Sigmoid colon (tissue), 7 donors: ENCODE results near the gene PHF20. TPM values are rescaled to one million over a fixed set of nuclear protein-coding genes. Genes with fewer than 3 reads are reported as not detected.
A peak's percentile ranks its signal among the peaks of the same experiment; 100 is the strongest.

ENCODE experiments used
- DNase-seq: peaks from one replicate; pipeline ENCODE4 v3.0.0-alpha.2; 2019
- H3K27ac ChIP-seq, 4 donors: fragments of 200-600 bp; sonication (generic); one replicate each; pipeline ENCODE4 v1.5.1; 2016 to 2019; ENCODE audit warnings: mild to moderate bottlenecking in 1 of 4
- H3K27me3 ChIP-seq, 3 donors: fragments of 200-600 bp; sonication (generic); one replicate each; pipeline ENCODE4 v1.5.1; 2019; ENCODE audit warnings: mild to moderate bottlenecking in 1 of 3
- H3K36me3 ChIP-seq, 4 donors: fragments of 200-600 bp; sonication (generic); one replicate each; pipeline ENCODE4 v1.5.1; 2016 to 2019
- H3K4me1 ChIP-seq, 4 donors: fragments of 200-600 bp; sonication (generic); one replicate each; pipeline ENCODE4 v1.5.1; 2017 to 2019
- H3K4me3 ChIP-seq, 4 donors: fragments of 200-600 bp; sonication (generic); one replicate each; pipeline ENCODE4 v1.5.1; 2017 to 2019; ENCODE audit warnings: mild to moderate bottlenecking in 2 of 4, moderate library complexity in 1 of 4
- H3K9me3 ChIP-seq, 4 donors: fragments of 200-600 bp in 3 of 4; sonication (generic) in 3 of 4; one replicate each; pipeline versions ENCODE4 v1.5.1 to v1.6.1; 2013 to 2019
- CTCF ChIP-seq, 4 experiments: fragments of 450-650 bp in 3 of 4; fragments of 200-600 bp in 1 of 4; IDR thresholded peaks; one replicate each; pipeline ENCODE4 v1.5.1; 2016 to 2019; ENCODE audit warnings: antibody characterized with exemption in 4 of 4, mild to moderate bottlenecking in 3 of 4, moderate library complexity in 2 of 4
- EP300 ChIP-seq, 4 donors: sonication (generic); formaldehyde crosslinking; IDR thresholded peaks; one replicate each; pipeline ENCODE4 v1.6.1; 2017; ENCODE audit warnings: antibody characterized with exemption in 4 of 4
- POLR2A ChIP-seq, 2 donors: fragments of 450-650 bp; IDR thresholded peaks; one replicate each; pipeline ENCODE4 v1.6.1; 2016; ENCODE audit warnings: antibody characterized with exemption in 2 of 2, mild to moderate bottlenecking in 2 of 2, moderate library complexity in 2 of 2
- POLR2AphosphoS5 ChIP-seq, 4 donors: sonication (generic); formaldehyde crosslinking; IDR thresholded peaks; one replicate each; pipeline ENCODE4 v1.6.1; 2017; ENCODE audit warnings: antibody characterized with exemption in 4 of 4
- WGBS, 2 donors: extraction: QIAGEN DNeasy Blood & Tissue Kit; methylation state at CpG; one replicate each; pipeline ENCODE4 v1.1.7; 2013; 5-methylcytosine and 5-hydroxymethylcytosine counted together
- intact Hi-C: fragments of 100-400 bp; cut with DNase I; formaldehyde crosslinking; loops from one replicate; pipeline ENCODE4 v1.15.1; 2023
- polyA plus RNA-seq, 3 donors: library from polyadenylated mRNA; stranded (reverse); fragments of 200-250 nt; gene quantifications; one replicate each; pipeline ENCODE4 v1.2.3, GENCODE V29; 2013
- total RNA-seq, 4 donors: library from RNA; depleted of rRNA; stranded (reverse); fragments of >200 nt; gene quantifications; one replicate each; pipeline ENCODE4 v1.1.0, GENCODE V29; 2016
- donor health status: healthy with polysubstance abuse.
- donor health status: Bipolar disorder and iron deficiency.
- donor health status: healthy.

The PHF20 gene
- total and polyA plus RNA-seq, 7 donors = 10.8 to 49.7 (median 41.0) TPM

- no peak for TF ChIP-seq EP300 (IDR thresholded peaks at IDR 0.05)
- no peak for TF ChIP-seq POLR2A (IDR thresholded peaks at IDR 0.05)
- TF ChIP-seq POLR2AphosphoS5 (IDR thresholded peaks at IDR 0.05) = no peak
- TF ChIP-seq CTCF (IDR thresholded peaks at IDR 0.05) = no peak
- WGBS, 2 donors = 95 to 99% methylated on average over 2 of the region's 2 CpGs
These were observed 200.2 kb downstream of the PHF20 start for GRCh38 chr20:35971981-35972380.

GRCh38 chr20:35972462-35972861 is 200.6 kb downstream of the PHF20 start:
- H3K9me3 ChIP-seq = peaks cover 0 to 5% (median 0%) of the 10 kb centered on the region in 4 donors
- no peak for DNase-seq
- H3K27me3 ChIP-seq = no peaks in the 10 kb centered on the region
- H3K36me3 ChIP-seq = no peaks in the 10 kb centered on the region
- no peak for TF ChIP-seq POLR2A (IDR thresholded peaks at IDR 0.05)
- 78 to 86% methylated on average over 4 of the region's 4 CpGs for WGBS, 2 donors
- peaks cover 0 to 6% (median 0%) of the 10 kb centered on the region in 4 donors for H3K4me1 ChIP-seq
- intact Hi-C loops = no loop called here
- H3K27ac ChIP-seq = peak overlapping the region in 1 of 4 donors; percentile 38
- H3K4me3 ChIP-seq = no peak overlapping the region

More at GRCh38 chr20:35971981-35972380, 200.2 kb downstream of the PHF20 start:
- DNase-seq = no peak
- Histone ChIP-seq H3K4me3 (no peak overlapping the region), H3K27me3 (no peaks in the 10 kb centered on the region), H3K36me3 (no peaks in the 10 kb centered on the region), H3K4me1 (peaks cover 0 to 6% (median 0%) of the 10 kb centered on the region in 4 donors), H3K27ac (no peak overlapping the region), H3K9me3 (peaks cover 0 to 5% (median 0%) of the 10 kb centered on the region in 4 donors)
- intact Hi-C loops = no loop called here

- intact Hi-C loops = no loop called here
- Histone ChIP-seq H3K9me3 (peaks cover 0 to 5% (median 0%) of the 10 kb centered on the region in 4 donors), H3K4me3 (no peak overlapping the region), H3K27ac (no peak overlapping the region), H3K27me3 (no peaks in the 10 kb centered on the region), H3K36me3 (no peaks in the 10 kb centered on the region), H3K4me1 (peaks cover 0 to 6% (median 0%) of the 10 kb centered on the region in 4 donors)
- TF ChIP-seq EP300 (IDR thresholded peaks at IDR 0.05) = no peak
- no peak for TF ChIP-seq POLR2AphosphoS5 (IDR thresholded peaks at IDR 0.05)
- no peak for TF ChIP-seq POLR2A (IDR thresholded peaks at IDR 0.05)
- TF ChIP-seq CTCF (IDR thresholded peaks at IDR 0.05) = no peak
- DNase-seq = no peak
- WGBS, 2 donors = 82 to 84% methylated on average over 4 of the region's 4 CpGs
These were observed 202.4 kb downstream of the PHF20 start for GRCh38 chr20:35974256-35974655.

- no peaks in the 10 kb centered on the region for H3K27me3 ChIP-seq
- no peak overlapping the region for H3K4me3 ChIP-seq
- no peak for DNase-seq
- TF ChIP-seq POLR2AphosphoS5 (IDR thresholded peaks at IDR 0.05) (no peak), POLR2A (IDR thresholded peaks at IDR 0.05) (no peak), EP300 (IDR thresholded peaks at IDR 0.05) (no peak), CTCF (IDR thresholded peaks at IDR 0.05) (no peak)
- 69 to 78% methylated on average over 9 of the region's 9 CpGs for WGBS, 2 donors
- intact Hi-C loops = no loop called here
- H3K4me1 ChIP-seq = peaks cover 0 to 6% (median 0%) of the 10 kb centered on the region in 4 donors
- no peaks in the 10 kb centered on the region for H3K36me3 ChIP-seq
- H3K9me3 ChIP-seq = peaks cover 0 to 5% (median 0%) of the 10 kb centered on the region in 4 donors
- no peak overlapping the region for H3K27ac ChIP-seq
These were observed 204.0 kb downstream of the PHF20 start for GRCh38 chr20:35975576-35976373.

- 86% methylated on average over 9 of the region's 9 CpGs for WGBS, 2 donors
- no peak overlapping the region for H3K4me3 ChIP-seq
- DNase-seq = no peak
- H3K27ac ChIP-seq = no peak overlapping the region
- no peaks in the 10 kb centered on the region for H3K9me3 ChIP-seq
- TF ChIP-seq POLR2A (IDR thresholded peaks at IDR 0.05) (no peak), CTCF (IDR thresholded peaks at IDR 0.05) (no peak), POLR2AphosphoS5 (IDR thresholded peaks at IDR 0.05) (no peak), EP300 (IDR thresholded peaks at IDR 0.05) (no peak)
- H3K36me3 ChIP-seq = no peaks in the 10 kb centered on the region
- H3K4me1 ChIP-seq = peaks cover 0 to under 1% (median 0%) of the 10 kb centered on the region in 4 donors
- H3K27me3 ChIP-seq = no peaks in the 10 kb centered on the region
- intact Hi-C loops = no loop called here
These were observed 206.3 kb downstream of the PHF20 start for GRCh38 chr20:35978041-35978513.
